Measurements from ENCODE around the gene WDR7. TPM values are rescaled to one million over a fixed set of nuclear protein-coding genes. Genes with fewer than 3 reads are reported as not detected.

Gene WDR7
- total and polyA plus RNA-seq, 10 of the 15 experiments (the other 5 are each of a cell fraction or from before 2014, with no cell fraction given) = 2.8 to 16.5 (median 11.7) TPM

DNA sequence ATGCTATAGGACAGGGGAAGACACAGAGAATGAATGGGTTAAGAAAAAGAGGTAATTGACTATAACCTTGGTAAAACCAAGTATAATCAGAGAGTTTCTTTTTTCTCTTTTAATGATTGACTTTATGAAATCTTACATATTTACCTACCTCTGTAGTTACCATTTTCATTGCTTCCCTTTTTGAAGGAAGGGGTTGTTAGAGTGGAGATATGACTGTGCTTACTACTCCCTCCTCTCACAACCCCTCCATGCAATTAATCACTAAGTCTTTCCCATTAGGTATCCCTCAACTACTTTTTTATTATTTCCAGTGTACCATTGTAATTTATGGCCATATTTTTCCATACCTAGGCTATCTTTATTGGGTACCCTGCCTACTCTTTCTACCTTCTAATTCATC, 71.4 kb downstream of the WDR7 start:
- H3K36me3 ChIP-seq (ENCODE audit: control insufficient read depth in 2 of 2, insufficient read depth in 2 of 2, low read length in 1 of 2) = no peaks in the 10 kb centered on the region
- H3K4me1 ChIP-seq (ENCODE audit: control insufficient read depth, insufficient read depth, low read length) = no peaks in the 10 kb centered on the region
- BruUV-seq (replicated peaks) = no TSS peak
- H3K4me2 ChIP-seq (ENCODE audit: control insufficient read depth, insufficient read depth) = no peak overlapping the region
- CTCF ChIA-PET = no interaction called here
- no peak overlapping the region for H3K27ac ChIP-seq (ENCODE audit: control insufficient read depth, insufficient read depth)
- DNase-seq (ENCODE audit: low read depth, low spot score) (no peak), ATAC-seq (no peak), FAIRE-seq (no peak)
- H2AFZ ChIP-seq (ENCODE audit: control insufficient read depth, low read depth, low read length) = no peak overlapping the region
- H4K20me1 ChIP-seq (ENCODE audit: control insufficient read depth, insufficient read depth) = no peaks in the 10 kb centered on the region
- in situ Hi-C loops (cut with MboI) = no loop called here
- no peaks in the 10 kb centered on the region for H3K79me2 ChIP-seq (ENCODE audit: control insufficient read depth, insufficient read depth, low read length)
- H3K27me3 ChIP-seq (replicated peaks in 1 of 2; ENCODE audit: control insufficient read depth in 2 of 2, insufficient read depth in 2 of 2, low read length in 1 of 2) = no peaks in the 10 kb centered on the region
- no peak overlapping the region for H3K4me3 ChIP-seq
- H3K9me3 ChIP-seq (replicated peaks; ENCODE audit: control insufficient read depth, insufficient read depth, low read length) = no peaks in the 10 kb centered on the region; the same call in 2 of the 3 replicates
- TF ChIP-seq ZNF207 (IDR thresholded peaks at IDR 0.05; ENCODE audit: borderline replicate concordance) = no peak
- no peak for TF ChIP-seq CBX3 (IDR thresholded peaks at IDR 0.05; ENCODE audit: borderline replicate concordance, low read depth)
- no peak for TF ChIP-seq STAT1 (conservative IDR thresholded peaks at IDR 0.05)
- no peak for TF ChIP-seq ASH2L (IDR thresholded peaks at IDR 0.05; ENCODE audit: borderline replicate concordance, low read depth)
- no peak for TF ChIP-seq ZBTB11 (CRISPR knock-in tag; IDR thresholded peaks at IDR 0.05)
- TF ChIP-seq TAF1 (IDR thresholded peaks at IDR 0.05; ENCODE audit: borderline replicate concordance, low read depth, low read length) = no peak
- TF ChIP-seq IKZF2 (IDR thresholded peaks at IDR 0.05) = no peak
- TF ChIP-seq NR2F1 (conservative IDR thresholded peaks at IDR 0.05) = no peak
- TF ChIP-seq POU2F2 (IDR thresholded peaks at IDR 0.05; ENCODE audit: borderline replicate concordance, low read depth, low read length) = no peak
- TF ChIP-seq STAT3 (IDR thresholded peaks at IDR 0.05; ENCODE audit: low read depth, low read length) = no peak
- no peak for TF ChIP-seq EZH2 (IDR thresholded peaks at IDR 0.05; ENCODE audit: borderline replicate concordance, control insufficient read depth, low read depth, low read length)
- TF ChIP-seq EP300 (IDR thresholded peaks at IDR 0.05; ENCODE audit: borderline replicate concordance in 1 of 2, control insufficient read depth in 1 of 2, low read depth in 2 of 2, low read length in 2 of 2) = no peak
- no peak for TF ChIP-seq ATF3 (IDR thresholded peaks at IDR 0.05; ENCODE audit: borderline replicate concordance, extremely low read depth, low read depth, low read length)
- intact Hi-C loops (cut with micrococcal nuclease; ENCODE audit: unreplicated experiment) = no loop called here
- no peak overlapping the region for H3K9ac ChIP-seq (ENCODE audit: control insufficient read depth, insufficient read depth, low read length)
- SMC1A ChIA-PET (ENCODE audit: uncharacterized antibody, unreplicated experiment) = no interaction called here
- POLR2A ChIA-PET = no interaction called here
- RAD21 ChIA-PET (ENCODE audit: unreplicated experiment) = no interaction called here
